HUDEP-2 (cell line): Measurements from ENCODE around the gene NRGN.

Source experiments
- DNase-seq, 76 experiments: peaks; one replicate each; lab custom pipeline; 2025; ENCODE audit not compliant: unreplicated experiment in 76 of 76; lab: John Stamatoyannopoulos, UW

The NRGN gene

GRCh38 chr11:124778281-124778680 lies 38.5 kb downstream of the NRGN start:
- DNase-seq: no peak

DNA sequence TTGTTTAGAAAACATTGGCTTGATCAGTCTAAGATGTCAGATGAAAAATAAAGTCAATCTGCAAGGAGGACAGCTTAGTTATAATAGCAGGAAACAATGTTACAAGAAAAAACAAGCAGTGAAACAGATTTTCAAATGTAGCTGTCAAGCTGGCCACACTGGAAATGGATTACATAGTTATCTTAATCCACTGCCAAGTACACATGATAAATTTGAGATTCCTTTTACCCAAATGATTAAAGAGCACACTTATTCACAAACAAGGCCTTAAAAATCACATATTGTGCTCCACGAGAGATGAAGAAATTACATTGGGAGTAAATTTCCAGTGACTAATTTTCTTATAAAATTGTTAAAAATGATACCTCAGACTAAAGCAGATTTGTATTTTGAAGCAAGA lies 39.8 kb downstream of the NRGN start:
- DNase-seq: no peak

DNA sequence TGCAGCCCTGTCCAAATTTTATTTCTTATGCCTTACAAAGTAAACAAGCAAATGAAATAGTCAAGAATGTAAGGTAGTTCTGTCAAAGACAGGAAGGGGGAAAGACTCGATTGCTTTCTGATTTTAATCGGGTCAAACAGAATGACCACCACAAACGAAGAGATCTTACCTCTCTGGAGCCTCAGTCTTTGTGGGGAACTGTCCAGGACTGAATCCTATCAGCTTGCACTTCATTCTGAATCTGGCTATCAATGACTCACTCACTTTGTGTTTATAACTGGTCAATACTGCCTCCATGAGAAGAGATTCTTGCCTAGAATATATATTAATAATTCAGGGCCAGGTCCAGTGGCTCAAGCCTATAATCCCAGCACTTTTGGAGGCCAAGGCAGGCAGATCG lies 43.3 kb downstream of the NRGN start:
- DNase-seq: no peak

DNA sequence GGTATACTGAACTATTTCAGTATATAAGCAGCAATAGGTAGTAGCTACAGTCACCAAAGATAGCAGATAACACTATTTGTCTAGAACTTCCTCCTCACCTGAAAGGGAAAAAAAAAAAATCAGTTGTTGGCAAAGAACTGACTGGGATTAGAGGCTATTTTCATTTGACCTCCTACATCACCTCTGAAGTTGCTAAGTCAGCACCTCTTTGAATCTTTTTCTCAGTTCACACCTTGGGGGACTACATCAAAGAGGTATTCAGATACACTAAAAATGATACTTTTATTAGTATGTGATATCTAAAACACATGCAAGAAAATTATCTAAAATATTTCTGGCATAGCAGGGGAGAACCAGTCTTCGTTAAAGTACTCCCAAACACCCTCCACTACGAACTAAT lies 44.3 kb downstream of the NRGN start:
- no peak for DNase-seq

GRCh38 chr11:124788521-124788920 lies 48.8 kb downstream of the NRGN start:
- DNase-seq: no peak

DNA sequence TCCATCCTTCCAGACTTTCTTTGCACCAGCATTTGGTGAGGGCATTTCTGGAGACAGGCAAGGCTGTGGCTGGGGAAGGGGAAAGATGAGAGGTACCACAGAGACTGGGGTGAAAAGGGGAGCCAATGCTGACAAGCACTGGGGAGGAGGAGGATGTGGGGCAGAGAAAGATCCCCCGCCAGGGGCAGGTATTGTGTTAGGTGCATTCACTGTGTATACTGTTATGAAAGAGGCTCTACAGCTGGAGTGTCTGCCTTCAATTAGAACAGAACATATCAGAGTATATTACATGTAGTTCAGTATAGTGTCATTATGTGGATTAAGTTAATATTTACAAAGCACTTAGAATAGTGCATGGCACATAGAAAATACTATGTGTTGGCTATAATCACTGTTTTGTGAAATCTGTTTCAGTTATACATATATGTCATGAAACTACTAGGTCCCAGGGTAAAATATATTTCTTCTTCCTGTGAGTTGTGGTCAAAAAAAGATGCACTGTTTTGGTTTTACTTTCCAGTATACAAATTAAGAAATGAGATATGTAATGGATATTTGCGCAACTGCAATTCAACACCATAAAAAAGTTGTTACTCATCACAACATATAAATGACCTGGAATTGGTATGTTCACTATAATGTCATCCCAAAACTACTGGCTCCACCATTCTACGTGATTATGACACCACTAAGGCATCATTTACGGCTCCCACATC lies 52.0 kb downstream of the NRGN start:
- no peak for DNase-seq

- peak in 33 of 76 experiments; percentile 14 to 73 (median 47) for DNase-seq
Observed at GRCh38 chr11:124793466-124794278, 53.9 kb downstream of the NRGN start.

- no peak for DNase-seq
Observed at GRCh38 chr11:124796312-124796711, 56.6 kb downstream of the NRGN start.
